VCaP (cell line): ENCODE results near the gene SUN2.

Experiments used
- H3K27ac ChIP-seq: fragments of 450-650 bp; 2 replicates; pipeline ENCODE4 v1.5.1; 2017
- CTCF ChIP-seq: fragments of 450-650 bp; conservative IDR thresholded peaks from 2 replicates; pipeline ENCODE4 v1.5.1; 2017; ENCODE audit warnings: mild to moderate bottlenecking, moderate library complexity

The SUN2 gene

GRCh38 chr22:38793721-38794466 is 38.1 kb upstream of the SUN2 start, which contains the start of gene DNAL4:
Gene DNAL4 (minus strand): TSS chr22:38794143. CDS start chr22:38782731, 11,412 bp downstream.
- TF ChIP-seq CTCF, result no peak
- H3K27ac ChIP-seq, result peak within 1 kb of the TSS; percentile 54; the same call in 1 of the 2 replicates

DNA sequence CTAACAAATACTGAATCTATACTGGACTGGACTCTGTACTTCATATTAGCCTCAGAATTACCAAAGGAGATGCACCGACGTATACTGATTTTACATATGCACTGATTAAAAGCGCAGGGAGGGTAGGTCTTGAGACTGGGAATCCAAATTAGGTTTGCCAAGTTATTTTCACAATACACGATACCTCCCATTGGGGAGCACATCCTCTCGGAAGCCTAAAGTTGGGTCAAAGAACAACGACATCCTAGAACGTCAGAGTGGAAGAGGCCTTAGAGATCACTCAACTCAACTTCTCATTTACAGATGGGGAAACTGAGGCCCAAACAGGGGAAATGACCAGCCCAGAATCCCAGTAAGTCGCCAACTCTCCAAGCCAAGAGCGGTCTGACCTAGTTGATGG is 37.5 kb upstream of the SUN2 start:
- TF ChIP-seq CTCF, result no peak
- H3K27ac ChIP-seq, result peak overlapping the region; percentile 54; the same call in 1 of the 2 replicates

DNA sequence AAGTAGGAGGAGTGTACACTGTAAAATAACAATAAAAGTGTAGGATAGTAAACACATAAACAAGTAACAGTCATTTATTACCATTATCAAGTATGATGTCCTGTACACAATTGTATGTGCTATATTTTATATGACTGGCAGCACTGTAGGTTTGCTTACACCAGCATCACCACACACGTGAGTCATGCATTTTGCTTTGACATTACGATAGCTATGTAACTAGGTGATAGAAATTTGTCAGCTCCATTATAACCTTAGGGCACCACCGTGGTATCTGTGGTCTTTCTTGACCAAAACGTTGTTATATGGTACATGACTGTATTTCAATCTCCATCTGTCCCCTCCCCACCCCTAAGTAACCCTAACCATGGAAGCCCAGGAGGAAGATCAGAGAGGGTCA is 37.0 kb upstream of the SUN2 start:
- TF ChIP-seq CTCF, result no peak
- no peak overlapping the region for H3K27ac ChIP-seq

GRCh38 chr22:38789606-38790005 is 33.8 kb upstream of the SUN2 start:
- H3K27ac ChIP-seq, result no peak overlapping the region
- no peak for TF ChIP-seq CTCF

DNA sequence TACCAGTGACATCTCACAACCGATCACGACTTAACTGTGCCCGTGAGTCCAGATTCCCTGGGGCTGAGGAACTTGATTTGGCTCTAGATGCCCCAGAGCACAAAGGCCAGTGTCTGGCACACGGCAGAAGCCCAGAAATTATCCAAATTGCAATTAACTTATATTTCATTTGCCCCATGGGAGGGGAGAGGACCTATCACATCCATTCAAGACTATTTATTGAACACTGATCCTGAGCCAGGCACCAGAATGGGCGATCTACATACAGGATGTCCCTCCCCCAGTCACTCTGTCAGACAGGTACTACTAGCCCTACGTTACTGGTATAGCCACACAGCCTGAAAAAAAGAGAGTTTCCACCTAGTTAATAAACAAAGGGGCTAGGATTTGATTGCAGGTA is 33.0 kb upstream of the SUN2 start:
- TF ChIP-seq CTCF, result no peak

GRCh38 chr22:38788021-38788816 is 32.4 kb upstream of the SUN2 start:
- TF ChIP-seq CTCF, result no peak
- no peak overlapping the region for H3K27ac ChIP-seq

More for the DNA sequence above, 33.0 kb upstream of the SUN2 start:
- H3K27ac ChIP-seq, result no peak overlapping the region

- TF ChIP-seq CTCF, result no peak
- H3K27ac ChIP-seq, result no peak overlapping the region
Observed at GRCh38 chr22:38786631-38787030, 30.8 kb upstream of the SUN2 start.
